Glomerular endothelial cell (primary cell): ENCODE data around the gene ONECUT3. TPM values are rescaled to one million over a fixed set of nuclear protein-coding genes. Genes with fewer than 3 reads are reported as not detected.

ENCODE experiments used
- DNase-seq: peaks from one replicate; pipeline ENCODE4 v3.0.0-alpha.2; 2011; ENCODE audit warnings: low read depth, low spot score; ENCODE audit errors: extremely low read depth
- total RNA-seq: library from RNA; depleted of rRNA; stranded (reverse); fragments of >200 nt; gene quantifications from 2 replicates; pipeline ENCODE4 v1.2.3, GENCODE V29; 2015

ONECUT3 gene
- total RNA-seq, 1 donor from 2014 or later = not detected

DNA sequence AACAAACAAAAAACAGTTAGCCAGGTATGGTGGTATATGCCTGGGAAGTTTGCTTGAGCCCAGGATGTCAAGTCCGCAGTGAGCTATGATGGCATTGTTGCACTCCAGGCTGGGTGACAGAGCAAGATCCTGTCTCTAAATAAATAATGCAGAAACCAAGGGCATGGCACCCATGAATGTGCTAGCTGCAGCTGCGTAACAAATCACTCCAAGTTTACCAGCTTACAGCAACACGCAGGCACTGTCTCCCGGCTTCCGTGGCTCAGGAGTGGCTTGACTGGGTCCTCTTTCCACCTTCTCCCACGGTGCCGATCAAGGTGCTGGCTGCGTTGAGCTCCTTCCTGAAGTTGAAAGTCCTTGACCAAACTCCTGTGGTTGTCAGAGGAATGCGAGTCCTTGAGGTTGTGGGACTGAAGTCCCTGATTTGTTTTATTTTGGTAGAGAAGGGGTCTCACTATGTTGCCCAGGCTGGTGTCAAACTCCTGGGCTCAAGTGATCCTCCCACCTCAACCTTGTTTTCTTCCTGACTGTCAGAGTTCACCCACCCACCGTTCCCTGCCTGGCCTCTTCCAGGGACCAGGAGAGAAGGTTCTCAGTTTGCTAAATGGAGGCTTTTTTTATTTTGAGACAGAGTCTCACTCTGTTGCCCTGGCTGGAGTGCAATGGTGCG, 13.2 kb upstream of the ONECUT3 start:
- no peak for DNase-seq

GRCh38 chr19:1742989-1743696, 10.2 kb upstream of the ONECUT3 start:
- DNase-seq = no peak

DNA sequence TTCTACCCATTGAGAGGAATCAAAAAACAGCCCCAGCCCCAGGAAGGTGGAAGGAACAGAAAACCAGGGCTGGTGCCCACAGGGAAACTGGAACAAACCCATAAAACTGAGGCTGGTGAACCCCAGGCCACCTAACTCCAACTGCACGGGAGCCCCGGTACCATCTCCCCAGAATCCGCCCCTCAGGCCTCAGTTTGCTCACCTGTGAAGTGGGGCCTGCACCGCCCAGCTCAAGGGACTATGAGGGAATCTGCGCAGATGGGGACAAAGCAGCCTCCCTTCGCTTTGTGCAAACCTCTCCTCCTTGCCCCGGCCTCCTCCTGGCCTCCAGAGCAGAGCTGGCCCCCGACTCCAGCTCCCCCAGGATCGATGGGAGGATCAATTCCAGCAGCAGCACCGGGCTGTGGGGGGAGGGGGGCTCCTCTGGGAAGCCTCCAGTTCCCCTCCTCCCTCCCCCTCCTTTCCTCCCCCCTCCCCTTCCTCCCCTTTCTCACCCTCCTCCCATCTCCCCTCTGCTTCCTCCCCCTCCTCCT, 9.1 kb upstream of the ONECUT3 start:
- no peak for DNase-seq

- no peak for DNase-seq
These were observed 8.3 kb upstream of the ONECUT3 start for GRCh38 chr19:1744822-1745563.

GRCh38 chr19:1745589-1746031, 7.7 kb upstream of the ONECUT3 start:
- DNase-seq = no peak

DNA sequence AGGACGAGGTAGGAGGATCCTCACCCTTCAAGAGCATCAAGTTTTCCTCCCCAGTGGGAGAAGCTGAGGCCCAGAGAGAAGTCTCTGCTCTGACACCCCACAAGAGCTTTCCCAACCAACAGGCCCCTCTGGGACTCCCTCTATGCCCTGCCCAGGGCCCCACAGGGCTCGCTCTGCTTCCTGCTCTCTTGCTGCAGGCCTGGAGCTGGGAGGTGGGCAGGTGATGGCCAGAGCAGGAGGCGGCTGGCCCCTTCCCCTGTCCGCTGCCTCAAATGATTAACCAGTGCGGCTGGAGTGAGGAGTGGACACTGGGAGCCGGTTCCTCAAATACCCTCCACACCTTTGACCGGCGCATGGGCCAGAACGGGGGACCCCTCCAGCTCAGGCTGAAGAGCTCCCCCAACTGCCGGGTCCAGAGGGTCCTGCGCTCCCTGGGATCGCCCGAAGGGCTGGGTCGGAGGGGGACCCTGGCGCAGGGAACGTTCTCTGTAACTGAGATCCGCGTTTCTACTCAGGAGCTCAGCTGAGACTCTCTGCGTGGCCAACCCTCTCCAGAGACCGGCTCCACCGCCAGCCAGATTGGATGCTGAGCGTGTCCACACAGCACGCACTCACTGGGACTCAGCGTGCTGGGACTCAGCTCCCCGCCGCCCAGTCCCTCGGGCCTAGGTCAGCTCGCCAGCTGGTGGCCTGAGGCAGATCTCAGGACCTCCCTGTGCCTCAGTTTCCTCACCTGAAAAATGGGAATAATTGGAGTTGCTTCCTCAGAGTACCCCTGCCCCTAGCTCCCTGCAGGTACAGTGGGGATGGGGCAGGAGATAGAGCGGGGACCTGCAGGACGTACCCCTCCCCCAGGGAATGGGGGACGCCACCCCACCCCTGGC, 6.7 kb upstream of the ONECUT3 start:
- DNase-seq = no peak

GRCh38 chr19:1747285-1748114, 5.8 kb upstream of the ONECUT3 start:
- DNase-seq = no peak

DNA sequence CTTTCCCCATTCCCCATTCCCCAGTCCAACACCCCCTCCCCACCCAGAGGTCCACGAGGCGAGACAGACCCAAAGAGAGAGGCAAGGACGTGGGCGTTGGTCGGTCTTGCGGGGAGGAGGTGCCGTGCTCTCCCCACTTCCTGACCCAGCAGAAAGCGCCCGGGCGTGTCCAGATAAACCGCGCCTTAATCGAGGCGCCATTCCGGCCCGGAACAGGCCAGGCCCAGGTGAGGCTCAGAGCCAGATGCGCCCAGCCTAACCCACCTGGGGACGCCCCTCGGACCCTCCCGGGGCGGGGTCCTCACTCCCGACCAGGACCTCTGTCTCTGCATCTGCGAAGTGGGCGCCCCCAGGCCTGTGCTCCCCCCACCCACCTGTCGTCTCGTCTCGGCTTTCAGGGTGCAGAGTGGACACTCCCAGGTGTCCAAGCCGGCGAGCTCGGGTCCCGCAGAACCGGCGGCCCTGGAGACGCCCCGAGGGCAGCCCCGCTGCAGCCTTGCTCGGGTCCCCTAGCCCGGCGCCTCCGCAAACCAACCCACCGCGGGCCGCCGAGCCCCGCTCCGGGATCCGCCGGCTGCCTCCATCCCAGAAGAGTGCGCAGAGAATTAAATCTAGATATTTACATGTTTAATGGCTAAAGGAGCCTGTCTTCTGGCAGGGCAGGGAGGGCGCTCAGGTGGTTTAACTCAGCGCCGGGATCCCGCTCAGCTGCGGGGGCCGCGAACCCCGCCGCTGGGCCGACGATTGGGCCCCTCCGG, 5.0 kb upstream of the ONECUT3 start:
- DNase-seq = no peak

GRCh38 chr19:1748873-1749341, 4.4 kb upstream of the ONECUT3 start:
- no peak for DNase-seq

DNA sequence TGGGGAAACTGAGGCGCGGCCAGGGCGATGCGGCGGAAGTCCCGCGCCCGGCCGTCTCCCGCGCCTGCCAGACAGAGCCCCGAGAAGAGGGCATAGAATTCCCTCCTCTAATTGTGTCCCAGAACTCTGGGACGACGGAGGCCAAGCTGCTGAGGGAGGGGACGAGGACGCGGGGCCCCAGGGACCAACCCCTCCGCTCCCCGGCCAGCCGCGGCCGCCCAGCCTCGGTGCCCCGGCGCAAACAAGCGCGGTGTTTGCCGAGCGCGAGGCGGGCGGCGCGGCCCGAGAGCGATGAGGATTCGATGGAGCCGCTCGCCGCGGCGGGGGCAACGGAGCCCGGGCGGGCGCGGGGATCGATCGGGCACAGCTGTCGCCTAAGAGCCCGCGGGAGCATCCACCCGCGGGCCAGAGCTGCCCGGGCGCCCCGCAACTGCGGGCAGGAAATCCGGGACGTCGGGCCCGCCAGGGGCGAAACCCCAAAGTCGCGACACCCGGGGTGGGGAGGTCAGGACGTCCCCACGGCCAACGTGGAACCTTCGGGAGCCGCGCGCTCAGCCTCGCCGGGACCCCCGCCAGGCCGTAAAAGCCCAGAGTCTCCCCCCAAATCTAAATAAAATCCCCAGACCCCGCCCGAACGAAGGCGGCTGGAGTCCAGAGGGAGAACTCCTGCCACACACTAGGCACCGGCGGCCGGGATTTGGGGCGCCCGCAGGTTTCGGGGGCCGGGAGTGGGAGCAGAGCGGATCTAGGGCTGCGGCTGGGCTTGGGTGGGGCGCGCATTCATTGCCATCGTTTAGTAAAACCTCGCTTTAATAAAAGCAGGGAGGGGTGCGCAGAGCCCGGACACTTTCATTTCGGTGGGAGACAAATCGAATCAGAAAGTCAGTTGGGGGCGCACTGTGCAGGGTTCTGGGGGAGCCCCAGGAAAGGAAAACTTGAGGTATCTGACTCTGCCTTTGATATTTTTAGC, 3.6 kb upstream of the ONECUT3 start:
- DNase-seq = no peak

DNA sequence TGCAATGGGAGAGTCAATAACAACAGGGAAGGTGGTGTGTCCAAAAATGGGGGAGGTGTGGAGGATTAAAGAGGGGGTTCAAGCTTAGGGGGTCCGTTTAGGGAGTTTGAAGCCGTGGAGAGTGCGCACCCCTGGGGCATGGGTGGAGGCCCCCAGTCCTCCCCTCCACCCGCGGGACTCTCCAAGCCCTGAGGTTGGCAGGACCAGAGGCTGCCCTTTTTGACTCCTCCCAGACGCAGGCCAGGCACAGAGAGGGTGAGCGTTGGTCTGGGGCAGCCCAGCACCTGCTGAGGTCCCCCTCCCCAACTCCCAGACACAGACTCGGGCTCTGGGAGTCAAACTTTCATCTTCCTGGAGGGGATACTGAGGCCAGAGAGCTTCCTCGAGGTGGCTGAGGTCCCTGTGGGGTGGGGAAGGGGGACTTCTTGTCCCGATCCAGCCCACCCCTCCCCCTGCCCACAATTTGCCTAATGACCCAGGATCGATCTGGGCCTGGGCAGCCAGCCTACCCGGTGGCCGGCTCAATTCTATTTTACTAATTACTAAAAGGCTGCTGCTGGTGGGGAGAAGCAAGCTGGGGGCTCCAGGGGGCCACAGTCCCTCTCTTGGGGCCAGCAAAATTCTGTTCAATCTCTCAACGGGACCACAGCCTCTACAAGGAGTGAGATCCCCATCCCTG, 2.8 kb upstream of the ONECUT3 start:
- DNase-seq = no peak

DNA sequence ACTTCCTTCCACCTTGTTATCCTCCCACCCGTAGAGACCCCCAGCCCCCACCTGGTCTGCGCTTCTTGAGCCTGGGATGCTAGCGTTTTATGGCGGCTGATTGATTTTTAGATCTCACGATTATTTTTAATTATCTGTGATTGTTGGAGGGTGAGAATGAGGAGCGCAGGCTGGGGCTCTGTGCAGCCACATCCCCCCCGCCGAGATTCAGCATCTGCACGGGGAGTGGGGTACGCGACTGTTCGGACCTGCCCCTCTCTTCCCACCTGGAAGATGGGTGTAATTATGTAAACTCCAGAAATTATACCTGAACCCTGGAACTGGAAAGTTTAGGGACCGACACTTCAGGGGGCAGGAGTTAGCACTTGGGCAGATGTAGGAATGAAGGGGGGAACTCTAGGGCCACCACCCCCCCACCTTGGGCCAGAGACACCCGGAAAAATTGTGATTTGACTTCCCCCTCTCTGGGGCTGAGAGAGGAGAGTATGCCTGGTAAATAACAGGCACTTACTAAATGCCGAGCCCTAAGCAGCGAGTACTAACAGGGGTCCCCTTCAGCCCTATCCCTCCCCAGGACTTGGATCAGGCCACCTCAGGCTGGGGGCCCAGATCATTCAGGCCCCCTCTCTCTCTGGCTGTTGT, 1.8 kb upstream of the ONECUT3 start:
- DNase-seq = no peak

DNA sequence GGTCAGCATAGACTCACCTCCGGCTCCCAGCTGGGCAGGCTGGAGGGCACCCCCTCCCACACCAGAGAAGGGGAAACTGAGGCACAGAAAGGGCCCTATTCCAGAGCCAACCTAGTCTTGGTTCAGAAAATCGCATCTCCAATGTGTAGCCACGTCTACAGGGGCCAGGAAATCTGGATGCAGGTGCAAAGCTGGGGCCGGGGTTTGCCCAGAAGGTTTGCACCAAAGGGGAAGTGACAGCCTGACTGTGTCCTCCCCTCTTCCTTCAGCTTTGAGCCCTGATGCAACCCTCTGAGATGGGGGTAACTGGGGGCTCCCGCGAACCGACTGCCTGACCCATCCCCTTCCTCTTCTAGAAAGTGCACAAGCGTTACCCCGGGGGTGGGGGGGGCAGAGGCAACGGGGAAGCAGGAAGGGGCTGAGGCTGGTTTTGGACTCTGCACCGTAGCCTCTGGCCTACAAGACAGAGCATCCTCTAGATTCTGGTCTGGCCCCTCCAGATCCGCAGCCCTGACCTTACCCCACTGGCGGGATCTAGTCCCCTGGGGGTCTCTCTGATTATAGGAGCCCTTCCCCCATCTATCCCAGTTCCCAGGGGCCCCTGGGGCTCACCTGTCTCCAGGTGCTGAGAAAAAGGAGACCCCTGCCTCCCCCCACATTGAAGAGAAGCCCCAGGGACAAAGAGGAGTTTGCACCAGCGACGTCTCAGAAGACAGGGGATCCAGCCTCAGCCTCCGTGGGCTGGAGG, 1.1 kb upstream of the ONECUT3 start:
- no peak for DNase-seq

DNA sequence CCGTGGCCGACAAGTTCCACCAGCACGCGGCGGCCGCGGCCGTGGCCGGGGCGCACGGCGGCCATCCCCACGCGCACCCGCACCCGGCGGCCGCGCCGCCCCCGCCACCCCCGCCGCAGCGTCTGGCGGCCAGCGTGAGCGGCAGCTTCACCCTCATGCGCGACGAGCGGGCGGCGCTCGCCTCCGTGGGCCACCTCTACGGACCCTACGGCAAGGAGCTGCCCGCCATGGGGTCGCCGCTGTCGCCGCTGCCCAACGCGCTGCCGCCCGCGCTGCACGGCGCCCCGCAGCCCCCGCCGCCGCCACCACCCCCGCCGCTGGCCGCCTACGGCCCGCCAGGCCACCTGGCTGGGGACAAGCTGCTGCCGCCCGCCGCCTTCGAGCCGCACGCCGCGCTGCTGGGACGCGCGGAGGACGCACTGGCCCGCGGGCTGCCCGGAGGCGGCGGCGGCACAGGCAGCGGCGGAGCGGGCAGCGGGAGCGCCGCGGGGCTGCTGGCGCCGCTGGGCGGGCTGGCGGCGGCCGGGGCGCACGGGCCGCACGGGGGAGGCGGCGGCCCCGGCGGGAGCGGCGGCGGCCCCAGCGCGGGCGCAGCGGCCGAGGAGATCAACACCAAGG, 821 bp downstream of the ONECUT3 start:
- DNase-seq = no peak

- no peak for DNase-seq
These were observed 1.5 kb downstream of the ONECUT3 start for GRCh38 chr19:1754636-1755466.
